ENCODE results near the gene ELL. TPM values are rescaled to one million over a fixed set of nuclear protein-coding genes. Genes with fewer than 3 reads are reported as not detected.
A peak's percentile ranks its signal among the peaks of the same experiment; 100 is the strongest.

The ELL gene
- total and polyA plus RNA-seq, 9 of the 15 experiments (the other 6 are each of a cell fraction or from before 2014, with no cell fraction given) = 0.24 to 22.5 (median 4.1) TPM

DNA sequence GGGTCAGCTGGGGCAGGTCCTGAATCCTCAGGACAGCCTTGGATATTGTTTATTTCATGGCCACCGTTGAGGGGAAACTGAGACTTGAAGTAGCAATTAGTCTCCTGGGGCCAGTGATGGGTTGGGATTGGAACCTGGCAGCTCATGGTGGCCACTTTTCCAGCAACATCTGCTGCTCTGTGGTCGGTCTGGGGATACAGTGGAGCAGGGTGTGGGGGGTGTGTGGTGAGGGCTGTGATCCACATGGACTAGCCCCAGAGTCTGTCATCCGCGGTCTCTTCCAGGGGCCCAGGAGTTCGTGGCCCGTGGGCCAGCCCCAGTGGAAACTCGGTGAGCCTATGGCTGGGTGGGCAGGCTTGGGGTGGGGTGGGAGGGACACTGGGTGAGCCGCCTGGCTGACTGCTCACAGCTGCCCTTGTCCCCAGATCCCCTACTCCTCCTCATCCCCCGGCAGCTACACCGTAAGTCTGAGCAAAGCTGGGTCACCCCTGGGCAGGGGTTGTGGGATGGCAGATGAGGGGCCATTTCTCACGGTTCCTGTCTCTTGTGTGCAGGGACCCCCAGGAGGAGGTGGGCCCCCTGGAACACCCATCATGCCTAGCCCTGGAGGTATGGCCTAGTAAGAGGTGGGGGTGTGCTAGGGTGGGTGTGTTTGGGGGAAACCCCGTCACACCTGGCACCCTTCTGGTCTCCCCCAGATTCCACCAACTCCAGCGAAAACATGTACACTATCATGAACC is 89.4 kb downstream of the ELL start:
- peak overlapping the region; percentile 62; the same call in 1 of the 2 replicates for H2AFZ ChIP-seq (ENCODE audit: low read depth, low read length)
- peak in 1 of 4 experiments; percentile 9 for DNase-seq (ENCODE audit: extremely low read depth in 1 of 4, low spot score in 3 of 4)

More for the DNA sequence above, 89.4 kb downstream of the ELL start:
- H3K9me3 ChIP-seq (replicated peaks; ENCODE audit: control insufficient read depth, insufficient read depth, low read depth, low read length) = no peaks in the 10 kb centered on the region
- TF ChIP-seq, protein P1, sequence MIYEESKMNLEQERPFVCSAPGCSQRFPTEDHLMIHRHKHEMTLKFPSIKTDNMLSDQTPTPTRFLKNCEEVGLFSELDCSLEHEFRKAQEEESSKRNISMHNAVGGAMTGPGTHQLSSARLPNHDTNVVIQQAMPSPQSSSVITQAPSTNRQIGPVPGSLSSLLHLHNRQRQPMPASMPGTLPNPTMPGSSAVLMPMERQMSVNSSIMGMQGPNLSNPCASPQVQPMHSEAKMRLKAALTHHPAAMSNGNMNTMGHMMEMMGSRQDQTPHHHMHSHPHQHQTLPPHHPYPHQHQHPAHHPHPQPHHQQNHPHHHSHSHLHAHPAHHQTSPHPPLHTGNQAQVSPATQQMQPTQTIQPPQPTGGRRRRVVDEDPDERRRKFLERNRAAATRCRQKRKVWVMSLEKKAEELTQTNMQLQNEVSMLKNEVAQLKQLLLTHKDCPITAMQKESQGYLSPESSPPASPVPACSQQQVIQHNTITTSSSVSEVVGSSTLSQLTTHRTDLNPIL (CRISPR knock-in tag; IDR thresholded peaks at IDR 0.05) = peak; percentile 22; the same call in 1 of the 2 replicates
- TF ChIP-seq OTX1 (CRISPR knock-in tag; IDR thresholded peaks at IDR 0.05) (0 out of 2 replicates have a peak, but pooled peaks have one; percentile 32), ZBTB9 (CRISPR knock-in tag; IDR thresholded peaks at IDR 0.05) (0 out of 2 replicates have a peak, but pooled peaks have one; percentile 11), TSHZ1 (CRISPR knock-in tag; IDR thresholded peaks at IDR 0.05) (no peak), ZNF511 (CRISPR knock-in tag; IDR thresholded peaks at IDR 0.05) (0 out of 2 replicates have a peak, but pooled peaks have one; percentile 14), SIRT6 (IDR thresholded peaks at IDR 0.05; ENCODE audit: low read depth, low read length) (peak; percentile 47), ZBTB7A (IDR thresholded peaks at IDR 0.05; ENCODE audit: borderline replicate concordance, control insufficient read depth, low read depth, low read length) (peak; percentile 43; the same call in 1 of the 2 replicates), KLF16 (IDR thresholded peaks at IDR 0.05) (no peak), SRSF9 (IDR thresholded peaks at IDR 0.05; ENCODE audit: borderline replicate concordance, low read depth, low read length) (no peak)
- no peaks in the 10 kb centered on the region for H3K9me1 ChIP-seq (ENCODE audit: control insufficient read depth, insufficient read depth, low read length)
- peaks cover 9% of the 10 kb centered on the region for H4K20me1 ChIP-seq (replicated peaks; ENCODE audit: control insufficient read depth, insufficient read depth, low read length)
- peaks cover 37 to 97% of the 10 kb centered on the region in 2 experiments for H3K4me1 ChIP-seq (replicated peaks in 1 of 2; ENCODE audit: control insufficient read depth in 2 of 2, insufficient read depth in 2 of 2, low read length in 2 of 2)
- peak overlapping the region; percentile 62 to 92 for H3K9ac ChIP-seq (ENCODE audit: insufficient read depth in 1 of 2, low read depth in 2 of 2, low read length in 2 of 2)
- no peaks in the 10 kb centered on the region for H3K27me3 ChIP-seq (ENCODE audit: control insufficient read depth in 2 of 2, insufficient read depth in 2 of 2, low read length in 2 of 2)
- ChIA-PET CTCF (ENCODE audit: low intra/inter-chr PET ratio) (no interaction called here), POLR2A (interaction anchor here (0.8 to 1.5 kb wide), 4 partner anchors 8 to 43 kb away, joined by 3 to 6 read pairs (median 4); partner anchors contain the start of gene SSBP4)
- H3K36me3 ChIP-seq (ENCODE audit: control insufficient read depth, insufficient read depth, low read length) = peaks cover 76% of the 10 kb centered on the region
- no TSS peak for BruUV-seq (replicated peaks)
- intact Hi-C loops (cut with micrococcal nuclease) = no loop called here
- H3K27ac ChIP-seq (ENCODE audit: extremely low read depth, low read depth, low read length) = peak overlapping the region; percentile 67
- in situ Hi-C loops (cut with MboI) = no loop called here
- peak overlapping the region; percentile 73 for H3K4me2 ChIP-seq (ENCODE audit: insufficient read depth, low read length)
- ATAC-seq = no peak
- WGBS (ENCODE audit: insufficient coverage, low coverage, missing lambda C conversion rate) = 50% methylated on average over 10 of the region's 13 CpGs
- peak; percentile 29 for FAIRE-seq
- peak overlapping the region; percentile 50; the same call in 1 of the 2 replicates for H3K4me3 ChIP-seq
- peaks cover 62% of the 10 kb centered on the region for H3K79me2 ChIP-seq (ENCODE audit: control insufficient read depth, insufficient read depth, low read length)
